H9 (cell line): ENCODE results near the gene ZSCAN25. TPM values are rescaled to one million over a fixed set of nuclear protein-coding genes. Genes with fewer than 3 reads are reported as not detected.

Experiments used
- DNase-seq: peaks from one replicate; pipeline ENCODE4 v3.0.0-alpha.2; 2017
- H2AFZ ChIP-seq: one replicate; pipeline ENCODE4 v1.6.1; 2013; ENCODE audit warnings: mild to moderate bottlenecking, low read length, control low read depth, moderate library complexity
- H2AK5ac ChIP-seq: 2 replicates; pipeline ENCODE4 v1.6.1; 2013; ENCODE audit warnings: low read length, control low read depth, mixed read lengths; ENCODE audit not compliant: insufficient read length
- H2BK120ac ChIP-seq: one replicate; pipeline ENCODE4 v1.6.1; 2013; ENCODE audit warnings: low read depth, mild to moderate bottlenecking, low read length, control low read depth, inconsistent platforms; ENCODE audit not compliant: poor library complexity, severe bottlenecking
- H2BK12ac ChIP-seq: 2 replicates; pipeline ENCODE4 v1.6.1; 2013; ENCODE audit warnings: low read length, control low read depth, mixed read lengths, low read depth; ENCODE audit not compliant: insufficient read length
- H2BK15ac ChIP-seq: 2 replicates; pipeline ENCODE4 v1.6.1; 2013; ENCODE audit warnings: low read depth, low read length, control low read depth
- H2BK20ac ChIP-seq: one replicate; pipeline ENCODE4 v1.6.1; 2013; ENCODE audit warnings: low read depth, mild to moderate bottlenecking, low read length, control low read depth, inconsistent platforms; ENCODE audit not compliant: poor library complexity, severe bottlenecking
- H2BK5ac ChIP-seq: 2 replicates; pipeline ENCODE4 v1.6.1; 2013; ENCODE audit warnings: low read length, control low read depth, mixed read lengths; ENCODE audit not compliant: insufficient read length
- H3K14ac ChIP-seq: 2 replicates; pipeline ENCODE4 v1.6.1; 2013; ENCODE audit warnings: low read length, control low read depth; ENCODE audit not compliant: insufficient read depth
- H3K18ac ChIP-seq: 2 replicates; pipeline ENCODE4 v1.6.1; 2013; ENCODE audit warnings: low read depth, mild to moderate bottlenecking, mixed read lengths, low read length, control low read depth; ENCODE audit not compliant: insufficient read length
- H3K23ac ChIP-seq: 2 replicates; pipeline ENCODE4 v1.6.1; 2013; ENCODE audit warnings: low read length, control low read depth, mixed read lengths, low read depth; ENCODE audit not compliant: insufficient read length
- H3K23me2 ChIP-seq: 2 replicates; pipeline ENCODE4 v1.6.1; 2013; ENCODE audit warnings: low read depth, mild to moderate bottlenecking, mixed read lengths, low read length, control low read depth; ENCODE audit not compliant: insufficient read length, poor library complexity, severe bottlenecking
- H3K27ac ChIP-seq: 2 replicates; pipeline ENCODE4 v1.5.1; 2013; ENCODE audit warnings: low read length, control low read depth, mixed read lengths, low read depth; ENCODE audit not compliant: insufficient read length
- H3K27me3 ChIP-seq: 2 replicates; pipeline ENCODE4 v1.6.1; 2013; ENCODE audit warnings: low read length, control low read depth, inconsistent platforms; ENCODE audit not compliant: insufficient read depth
- H3K4ac ChIP-seq: 2 replicates; pipeline ENCODE4 v1.6.1; 2013; ENCODE audit warnings: low read depth, mild to moderate bottlenecking, control low read depth, inconsistent platforms, low read length, moderate library complexity
- H3K4me1 ChIP-seq: 2 replicates; pipeline ENCODE4 v1.6.1; 2013; ENCODE audit warnings: low read length, control low read depth, inconsistent platforms; ENCODE audit not compliant: insufficient read depth
- H3K4me2 ChIP-seq: 2 replicates; pipeline ENCODE4 v1.6.1; 2013; ENCODE audit warnings: low read length, control low read depth, mixed read lengths; ENCODE audit not compliant: insufficient read length, insufficient read depth
- H3K56ac ChIP-seq: 2 replicates; pipeline ENCODE4 v1.6.1; 2013; ENCODE audit warnings: low read depth, mild to moderate bottlenecking, mixed read lengths, low read length, control low read depth; ENCODE audit not compliant: insufficient read length
- H3K79me1 ChIP-seq: 2 replicates; pipeline ENCODE4 v1.6.1; 2013; ENCODE audit warnings: low read depth, mild to moderate bottlenecking, moderate library complexity, low read length, control low read depth, inconsistent platforms; ENCODE audit not compliant: insufficient read depth, poor library complexity, severe bottlenecking
- H3K79me2 ChIP-seq: 2 replicates; pipeline ENCODE4 v1.6.1; 2013; ENCODE audit warnings: low read length, control low read depth, inconsistent platforms; ENCODE audit not compliant: insufficient read depth
- H3K9ac ChIP-seq: 2 replicates; pipeline ENCODE4 v1.6.1; 2013; ENCODE audit warnings: low read length, control low read depth, mixed read lengths; ENCODE audit not compliant: insufficient read length; ENCODE audit errors: extremely low read depth
- H3K9me3 ChIP-seq: one replicate; pipeline ENCODE4 v1.6.1; 2013; ENCODE audit warnings: low read depth, low read length, inconsistent platforms; ENCODE audit not compliant: control insufficient read depth
- H3T11ph ChIP-seq: one replicate; pipeline ENCODE4 v1.6.1; 2013; ENCODE audit warnings: mild to moderate bottlenecking, low read length, control low read depth, inconsistent platforms
- H4K20me1 ChIP-seq: one replicate; pipeline ENCODE4 v1.6.1; 2013; ENCODE audit not compliant: control insufficient read depth, insufficient read length, insufficient read depth
- H4K5ac ChIP-seq: 2 replicates; pipeline ENCODE4 v1.6.1; 2013; ENCODE audit warnings: low read depth, mild to moderate bottlenecking, mixed read lengths, low read length, control low read depth; ENCODE audit not compliant: insufficient read length
- H4K8ac ChIP-seq: replicated peaks from 2 replicates; pipeline ENCODE4 v1.6.1; 2013; ENCODE audit warnings: low read length, control low read depth, mixed read lengths, low read depth; ENCODE audit not compliant: insufficient read length
- H4K91ac ChIP-seq: 2 replicates; pipeline ENCODE4 v1.6.1; 2013; ENCODE audit warnings: low read depth, mild to moderate bottlenecking, moderate library complexity, mixed read lengths, low read length, control low read depth; ENCODE audit not compliant: insufficient read length
- H3K27ac Mint-ChIP-seq, 3 experiments: 2 replicates in 2 of 3; 3 replicates in 1 of 3; pipeline ENCODE4 v1.8.0; 2020 to 2021; ENCODE audit warnings: mixed read lengths in 3 of 3, mild to moderate bottlenecking in 1 of 3, moderate library complexity in 1 of 3
- H3K27me3 Mint-ChIP-seq: 2 replicates; pipeline ENCODE4 v1.8.0; 2021; ENCODE audit warnings: low read depth, mild to moderate bottlenecking, moderate library complexity, mixed read lengths
- H3K36me3 Mint-ChIP-seq, 3 experiments: 2 replicates in 2 of 3; 3 replicates in 1 of 3; pipeline ENCODE4 v1.8.0; 2020 to 2021; ENCODE audit warnings: low read depth in 3 of 3, mixed read lengths in 3 of 3; ENCODE audit not compliant: insufficient read depth in 1 of 3
- H3K4me1 Mint-ChIP-seq, 2 experiments: 2 replicates each; pipeline ENCODE4 v1.8.0; 2020; ENCODE audit warnings: mixed read lengths in 2 of 2
- H3K4me3 Mint-ChIP-seq, 2 experiments: 2 replicates in 1 of 2; 3 replicates in 1 of 2; pipeline ENCODE4 v1.8.0; 2020 to 2021; ENCODE audit warnings: mild to moderate bottlenecking in 2 of 2, mixed read lengths in 2 of 2, moderate library complexity in 1 of 2
- H3K9me3 Mint-ChIP-seq, 2 experiments: 2 replicates in 1 of 2; 3 replicates in 1 of 2; pipeline ENCODE4 v1.8.0; 2020; ENCODE audit warnings: mild to moderate bottlenecking in 2 of 2, mixed read lengths in 2 of 2, moderate library complexity in 1 of 2
- WGBS: extraction: QIAGEN DNeasy Blood & Tissue Kit; methylation state at CpG from one replicate; pipeline ENCODE4 v1.1.7; 2013; ENCODE audit warnings: missing lambda C conversion rate, low lambda C conversion rate, mixed read lengths; ENCODE audit not compliant: insufficient read length; ENCODE audit errors: extremely low coverage; 5-methylcytosine and 5-hydroxymethylcytosine counted together
- total RNA-seq: library from RNA; stranded (reverse); gene quantifications from 2 replicates; pipeline ENCODE4 v1.2.1, GENCODE V29; 2021
- TF ChIP-seq, protein P1 (sequence below): fragments of 200-600 bp; sonication (generic); conservative IDR thresholded peaks from 3 replicates; pipeline ENCODE4 v1.8.0; 2021; ENCODE audit warnings: antibody characterized with exemption, mild to moderate bottlenecking

The ZSCAN25 gene
- total RNA-seq, 1 experiment from 2014 or later: 21.3 TPM

DNA sequence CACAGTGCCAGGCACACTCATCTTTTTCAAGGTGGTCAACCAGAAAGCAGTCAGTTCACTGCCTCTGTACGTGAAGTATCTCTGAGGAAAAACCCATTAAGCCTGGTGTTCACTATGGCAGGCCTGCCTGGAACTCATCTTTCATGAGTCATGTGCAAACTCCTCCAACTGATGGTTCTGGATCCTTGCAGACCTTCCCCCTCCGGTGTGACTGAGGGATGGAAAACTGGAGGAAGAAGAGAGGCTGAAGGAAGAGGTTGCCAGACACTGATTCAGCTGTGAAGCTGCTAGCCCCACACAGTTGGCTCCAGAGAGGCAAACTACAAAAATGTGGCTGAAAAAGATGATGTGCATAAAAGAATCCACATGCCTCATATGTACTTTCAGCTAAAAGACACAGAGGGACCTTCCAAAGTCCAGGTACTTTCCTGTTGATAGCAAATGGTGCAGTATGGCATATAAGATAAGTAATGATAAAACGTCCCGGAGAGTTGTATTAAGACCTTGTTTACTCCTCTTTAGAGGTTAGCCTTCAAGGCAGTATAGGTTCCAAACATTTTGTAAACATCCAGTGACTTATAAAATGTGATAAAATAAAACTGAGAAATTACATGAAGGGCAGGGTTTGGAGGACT lies 60.4 kb downstream of the ZSCAN25 start:
- no peak overlapping the region for H3K27ac Mint-ChIP-seq

More for the DNA sequence above, 60.4 kb downstream of the ZSCAN25 start:
- peaks cover 3% of the 10 kb centered on the region for H3K27me3 Mint-ChIP-seq
- Histone ChIP-seq H2AK5ac (no peak overlapping the region), H3K18ac (no peak overlapping the region), H3K9me3 (no peaks in the 10 kb centered on the region), H3K27me3 (no peaks in the 10 kb centered on the region), H3K4me2 (no peak overlapping the region), H3K14ac (no peak overlapping the region), H3K79me1 (no peaks in the 10 kb centered on the region), H2BK20ac (no peak overlapping the region), H3K4ac (no peak overlapping the region), H3K27ac (no peak overlapping the region), H3K4me1 (no peaks in the 10 kb centered on the region), H4K91ac (no peak overlapping the region), H4K20me1 (no peaks in the 10 kb centered on the region), H3K23ac (no peak overlapping the region), H2BK120ac (no peak overlapping the region), H2BK5ac (no peak overlapping the region), H2BK15ac (no peak overlapping the region), H4K5ac (no peak overlapping the region), H2AFZ (no peak overlapping the region), H3K79me2 (no peaks in the 10 kb centered on the region), H2BK12ac (no peak overlapping the region), H3K56ac (no peak overlapping the region), H3K9ac (no peak overlapping the region), H3K23me2 (no peaks in the 10 kb centered on the region), H4K8ac (no peak overlapping the region), H3T11ph (no peak overlapping the region)
- H3K4me3 Mint-ChIP-seq: no peak overlapping the region
- TF ChIP-seq, protein P1, sequence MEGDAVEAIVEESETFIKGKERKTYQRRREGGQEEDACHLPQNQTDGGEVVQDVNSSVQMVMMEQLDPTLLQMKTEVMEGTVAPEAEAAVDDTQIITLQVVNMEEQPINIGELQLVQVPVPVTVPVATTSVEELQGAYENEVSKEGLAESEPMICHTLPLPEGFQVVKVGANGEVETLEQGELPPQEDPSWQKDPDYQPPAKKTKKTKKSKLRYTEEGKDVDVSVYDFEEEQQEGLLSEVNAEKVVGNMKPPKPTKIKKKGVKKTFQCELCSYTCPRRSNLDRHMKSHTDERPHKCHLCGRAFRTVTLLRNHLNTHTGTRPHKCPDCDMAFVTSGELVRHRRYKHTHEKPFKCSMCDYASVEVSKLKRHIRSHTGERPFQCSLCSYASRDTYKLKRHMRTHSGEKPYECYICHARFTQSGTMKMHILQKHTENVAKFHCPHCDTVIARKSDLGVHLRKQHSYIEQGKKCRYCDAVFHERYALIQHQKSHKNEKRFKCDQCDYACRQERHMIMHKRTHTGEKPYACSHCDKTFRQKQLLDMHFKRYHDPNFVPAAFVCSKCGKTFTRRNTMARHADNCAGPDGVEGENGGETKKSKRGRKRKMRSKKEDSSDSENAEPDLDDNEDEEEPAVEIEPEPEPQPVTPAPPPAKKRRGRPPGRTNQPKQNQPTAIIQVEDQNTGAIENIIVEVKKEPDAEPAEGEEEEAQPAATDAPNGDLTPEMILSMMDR: no peak
- H3K9me3 Mint-ChIP-seq: peaks cover 0 to 7% of the 10 kb centered on the region in 2 experiments; a peak in 1 of 5 replicates
- WGBS: no CpG with 5 or more reads among the region's 4 CpGs
- peaks cover 0 to 3% (median under 1%) of the 10 kb centered on the region in 3 experiments; a peak in 2 of 7 replicates for H3K36me3 Mint-ChIP-seq
- no peak for DNase-seq
- peaks cover 17 to 21% of the 10 kb centered on the region in 2 experiments for H3K4me1 Mint-ChIP-seq
